ENCODE measurements around the gene RXRA. TPM values are rescaled to one million over a fixed set of nuclear protein-coding genes. Genes with fewer than 3 reads are reported as not detected.
"Not testable (repeated sequence)": the region's sequence is repeated elsewhere in the genome, so short reads cannot be mapped to it uniquely, and the experiment has no call there.

RXRA gene
- total RNA-seq, 6 experiments from 2014 or later = 23.2 to 31.9 (median 28.0) TPM

- Mint-ChIP-seq H3K27ac (no peak overlapping the region), H3K4me3 (no peak overlapping the region), H3K36me3 (ENCODE audit: low read depth) (no peaks in the 10 kb centered on the region), H3K27me3 (ENCODE audit: insufficient read depth) (peaks cover 24% of the 10 kb centered on the region), H3K9me3 (peaks cover 10% of the 10 kb centered on the region), H3K4me1 (ENCODE audit: low read depth) (no peaks in the 10 kb centered on the region)
- TF ChIP-seq CTCF (IDR thresholded peaks at IDR 0.05) = no peak
- DNase-seq = no peak
Measured at GRCh38 chr9:134307674-134308638, 18.3 kb upstream of the RXRA start.

GRCh38 chr9:134308639-134309220, 17.5 kb upstream of the RXRA start:
- H3K36me3 Mint-ChIP-seq (ENCODE audit: low read depth); H3K4me1 Mint-ChIP-seq (ENCODE audit: low read depth); DNase-seq; H3K27ac Mint-ChIP-seq; H3K4me3 Mint-ChIP-seq: not testable (repeated sequence)
- Mint-ChIP-seq H3K27me3 (ENCODE audit: insufficient read depth) (peaks cover 24% of the 10 kb centered on the region), H3K9me3 (peaks cover 13% of the 10 kb centered on the region)

- no peak for TF ChIP-seq CTCF (IDR thresholded peaks at IDR 0.05)
- H3K27me3 Mint-ChIP-seq (ENCODE audit: insufficient read depth) = peaks cover 9% of the 10 kb centered on the region
- peaks cover 22% of the 10 kb centered on the region for H3K4me1 Mint-ChIP-seq (ENCODE audit: low read depth)
- H3K27ac Mint-ChIP-seq = no peak overlapping the region
- H3K9me3 Mint-ChIP-seq = peaks cover 13% of the 10 kb centered on the region
- no peak overlapping the region for H3K4me3 Mint-ChIP-seq
- no peak for DNase-seq
- H3K36me3 Mint-ChIP-seq (ENCODE audit: low read depth) = 0 out of 2 replicates have a peak, but pooled peaks cover 5% of the 10 kb centered on the region
Measured at GRCh38 chr9:134313470-134313869, 12.8 kb upstream of the RXRA start.

- peaks cover 4% of the 10 kb centered on the region for H3K27me3 Mint-ChIP-seq (ENCODE audit: insufficient read depth)
- 0 out of 2 replicates have a peak, but pooled peaks cover 5% of the 10 kb centered on the region for H3K36me3 Mint-ChIP-seq (ENCODE audit: low read depth)
- TF ChIP-seq CTCF (IDR thresholded peaks at IDR 0.05) = no peak
- no peak for DNase-seq
- peaks cover 27% of the 10 kb centered on the region for H3K4me1 Mint-ChIP-seq (ENCODE audit: low read depth)
- H3K27ac Mint-ChIP-seq = no peak overlapping the region
- peaks cover 13% of the 10 kb centered on the region for H3K9me3 Mint-ChIP-seq
- no peak overlapping the region for H3K4me3 Mint-ChIP-seq
Measured at GRCh38 chr9:134314039-134314949, 12.0 kb upstream of the RXRA start.

- TF ChIP-seq CTCF (IDR thresholded peaks at IDR 0.05) = no peak
- peaks cover 27% of the 10 kb centered on the region for H3K4me1 Mint-ChIP-seq (ENCODE audit: low read depth)
- H3K9me3 Mint-ChIP-seq = peaks cover 13% of the 10 kb centered on the region
- peaks cover 4% of the 10 kb centered on the region for H3K27me3 Mint-ChIP-seq (ENCODE audit: insufficient read depth)
- H3K4me3 Mint-ChIP-seq = no peak overlapping the region
- no peak overlapping the region for H3K27ac Mint-ChIP-seq
- no peak for DNase-seq
- 0 out of 2 replicates have a peak, but pooled peaks cover 5% of the 10 kb centered on the region for H3K36me3 Mint-ChIP-seq (ENCODE audit: low read depth)
Measured at GRCh38 chr9:134314950-134315715, 11.1 kb upstream of the RXRA start.
